ENCODE data around the gene CNGB1. TPM values are rescaled to one million over a fixed set of nuclear protein-coding genes. Genes with fewer than 3 reads are reported as not detected.

Gene CNGB1
- total RNA-seq, 2 experiments from 2014 or later, result not detected

DNA sequence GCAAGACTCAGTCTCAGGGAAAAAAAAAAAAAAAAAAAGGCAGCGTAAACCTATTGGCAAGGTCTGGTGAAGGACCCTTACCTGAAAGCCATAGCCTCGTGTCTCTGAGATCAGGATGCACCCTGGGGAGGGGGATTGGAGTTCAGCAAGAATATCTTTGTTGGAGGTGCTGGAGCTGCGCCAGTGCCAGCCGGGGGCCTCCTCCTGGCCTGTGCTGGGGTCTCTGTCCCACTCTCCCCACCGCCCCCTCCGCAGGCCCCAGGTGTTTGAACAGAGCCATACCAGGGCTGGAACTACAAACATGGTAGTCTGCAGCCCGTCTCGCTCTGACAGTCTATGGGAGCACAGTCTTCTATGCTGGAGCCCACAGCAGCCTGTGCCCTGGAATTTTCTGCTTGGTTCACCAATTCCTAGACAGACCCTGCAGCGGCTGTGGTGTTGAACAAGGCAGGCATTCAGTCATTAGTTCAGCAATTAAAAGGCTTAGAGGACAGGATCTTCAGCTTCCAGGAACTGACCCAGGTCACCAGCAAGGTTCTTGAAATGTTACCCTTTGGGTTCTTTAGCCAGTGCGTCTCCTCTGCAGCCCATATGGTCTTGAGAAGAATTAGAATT lies 126.4 kb downstream of the CNGB1 start:
- no peak overlapping the region for H3K4me3 ChIP-seq (ENCODE audit: low read length)
- TF ChIP-seq CTCF (IDR thresholded peaks at IDR 0.05), result no peak
- Mint-ChIP-seq H3K9me3 (no peaks in the 10 kb centered on the region), H3K36me3 (ENCODE audit: low read depth) (no peaks in the 10 kb centered on the region), H3K27me3 (no peaks in the 10 kb centered on the region), H3K27ac (no peak overlapping the region), H3K4me1 (ENCODE audit: low read depth) (peaks cover 6% of the 10 kb centered on the region), H3K4me3 (no peak overlapping the region)
- ATAC-seq (ENCODE audit: poor library complexity) (no peak), DNase-seq (no peak)
- CTCF ChIA-PET, result no interaction called here
- intact Hi-C loops (cut with DNase I, micrococcal nuclease), result no loop called here
- H3K27ac ChIP-seq (ENCODE audit: low read depth in 1 of 2, low read length in 2 of 2), result no peak overlapping the region
- no peaks in the 10 kb centered on the region for H3K4me1 ChIP-seq (ENCODE audit: insufficient read depth, low read length)
- no peaks in the 10 kb centered on the region for H3K9me3 ChIP-seq (ENCODE audit: control insufficient read depth in 1 of 2, insufficient read depth in 1 of 2, low read length in 2 of 2)
- no peaks in the 10 kb centered on the region for H3K36me3 ChIP-seq (ENCODE audit: insufficient read depth, low read length)
- POLR2A ChIA-PET, result no interaction called here
- H3K27me3 ChIP-seq (ENCODE audit: control insufficient read depth in 1 of 2, insufficient read depth in 2 of 2, low read length in 2 of 2), result no peaks in the 10 kb centered on the region

GRCh38 chr16:57843400-57843799 lies 127.5 kb downstream of the CNGB1 start:
- Mint-ChIP-seq H3K27ac (no peak overlapping the region), H3K36me3 (ENCODE audit: low read depth) (no peaks in the 10 kb centered on the region), H3K4me1 (ENCODE audit: low read depth) (peaks cover 6% of the 10 kb centered on the region), H3K9me3 (no peaks in the 10 kb centered on the region), H3K27me3 (no peaks in the 10 kb centered on the region), H3K4me3 (no peak overlapping the region)
- Histone ChIP-seq H3K4me1 (ENCODE audit: insufficient read depth, low read length) (no peaks in the 10 kb centered on the region), H3K9me3 (ENCODE audit: control insufficient read depth in 1 of 2, insufficient read depth in 1 of 2, low read length in 2 of 2) (no peaks in the 10 kb centered on the region), H3K36me3 (ENCODE audit: insufficient read depth, low read length) (no peaks in the 10 kb centered on the region), H3K4me3 (ENCODE audit: low read length) (no peak overlapping the region), H3K27ac (ENCODE audit: low read depth in 1 of 2, low read length in 2 of 2) (no peak overlapping the region), H3K27me3 (ENCODE audit: control insufficient read depth in 1 of 2, insufficient read depth in 2 of 2, low read length in 2 of 2) (no peaks in the 10 kb centered on the region)
- ChIA-PET POLR2A (no interaction called here), CTCF (no interaction called here)
- DNase-seq (no peak), ATAC-seq (ENCODE audit: poor library complexity) (no peak)
- intact Hi-C loops (cut with DNase I, micrococcal nuclease), result no loop called here
- TF ChIP-seq CTCF (IDR thresholded peaks at IDR 0.05), result no peak

DNA sequence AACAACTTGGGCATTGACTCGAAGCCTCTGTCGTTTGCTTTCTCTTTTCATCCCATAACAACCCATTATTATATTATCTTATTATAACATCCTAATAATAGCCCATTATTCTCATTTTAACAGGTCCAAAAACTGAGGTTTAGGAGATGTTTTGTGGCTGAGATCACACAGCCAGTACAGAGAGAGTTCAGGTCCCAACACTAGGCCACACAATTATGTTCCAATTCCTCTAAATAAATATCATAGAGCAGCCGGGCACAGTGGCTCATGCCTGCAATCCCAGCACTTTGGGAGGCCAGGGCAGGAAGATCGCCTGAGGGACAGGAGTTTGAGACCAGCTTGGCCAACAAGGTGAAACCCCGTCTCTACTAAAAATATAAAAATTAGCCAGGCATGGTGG lies 128.3 kb downstream of the CNGB1 start:
- DNase-seq, result no peak
- Histone ChIP-seq H3K27ac (ENCODE audit: low read depth in 1 of 2, low read length in 2 of 2) (no peak overlapping the region), H3K4me3 (ENCODE audit: low read length) (no peak overlapping the region), H3K4me1 (ENCODE audit: insufficient read depth, low read length) (no peaks in the 10 kb centered on the region), H3K9me3 (ENCODE audit: control insufficient read depth in 1 of 2, insufficient read depth in 1 of 2, low read length in 2 of 2) (no peaks in the 10 kb centered on the region), H3K36me3 (ENCODE audit: insufficient read depth, low read length) (no peaks in the 10 kb centered on the region), H3K27me3 (ENCODE audit: control insufficient read depth in 1 of 2, insufficient read depth in 2 of 2, low read length in 2 of 2) (no peaks in the 10 kb centered on the region)
- H3K27ac Mint-ChIP-seq, result no peak overlapping the region
- ChIA-PET POLR2A (no interaction called here), CTCF (no interaction called here)
- no peak for ATAC-seq (ENCODE audit: poor library complexity)
- H3K4me1 Mint-ChIP-seq (ENCODE audit: low read depth), result peaks cover 6% of the 10 kb centered on the region
- H3K36me3 Mint-ChIP-seq (ENCODE audit: low read depth), result no peaks in the 10 kb centered on the region
- no peak for TF ChIP-seq CTCF (IDR thresholded peaks at IDR 0.05)
- intact Hi-C loops (cut with DNase I, micrococcal nuclease), result no loop called here
- H3K27me3 Mint-ChIP-seq, result no peaks in the 10 kb centered on the region
- no peaks in the 10 kb centered on the region for H3K9me3 Mint-ChIP-seq
- no peak overlapping the region for H3K4me3 Mint-ChIP-seq
